Coronary artery (tissue), 2 donors: ENCODE results near the gene SOX10.
A peak's percentile ranks its signal among the peaks of the same experiment; 100 is the strongest.

Experiments
- DNase-seq: peaks from one replicate; pipeline ENCODE4 v3.0.0-alpha.2; 2017; ENCODE audit warnings: low spot score
- H3K27ac ChIP-seq, 2 donors: fragments of 200-600 bp; sonication (generic); one replicate each; pipeline ENCODE4 v1.5.1; 2016 to 2019
- H3K4me3 ChIP-seq: fragments of 200-600 bp; sonication (generic); 2 replicates; pipeline ENCODE4 v1.5.1; 2016; ENCODE audit warnings: mild to moderate bottlenecking, moderate library complexity
- CTCF ChIP-seq: fragments of 200-600 bp; sonication (generic); IDR thresholded peaks from one replicate; pipeline ENCODE4 v1.5.1; 2019; ENCODE audit warnings: antibody characterized with exemption

SOX10 gene

GRCh38 chr22:37943136-37943824 lies 41.1 kb downstream of the SOX10 start:
- Histone ChIP-seq H3K4me3 (no peak overlapping the region), H3K27ac (no peak overlapping the region)
- DNase-seq, result no peak
- no peak for TF ChIP-seq CTCF

- H3K4me3 ChIP-seq, result no peak overlapping the region
- no peak for TF ChIP-seq CTCF
- H3K27ac ChIP-seq, result no peak overlapping the region
- no peak for DNase-seq
These were observed 42.2 kb downstream of the SOX10 start for GRCh38 chr22:37942133-37942532.

- DNase-seq, result no peak
- TF ChIP-seq CTCF, result no peak
- Histone ChIP-seq H3K4me3 (no peak overlapping the region), H3K27ac (no peak overlapping the region)
These were observed 43.5 kb downstream of the SOX10 start for GRCh38 chr22:37940698-37941376.

GRCh38 chr22:37933711-37934376 lies 50.5 kb downstream of the SOX10 start:
- TF ChIP-seq CTCF, result peak; percentile 96
- DNase-seq, result peak; percentile 94
- Histone ChIP-seq H3K27ac (peak overlapping the region; percentile 69 to 90), H3K4me3 (no peak overlapping the region)

GRCh38 chr22:37932821-37933578 lies 51.4 kb downstream of the SOX10 start:
- H3K4me3 ChIP-seq, result no peak overlapping the region
- no peak for TF ChIP-seq CTCF
- H3K27ac ChIP-seq, result peak overlapping the region; percentile 69 to 90

GRCh38 chr22:37932401-37932800 lies 52.0 kb downstream of the SOX10 start:
- H3K27ac ChIP-seq, result peak overlapping the region in 1 of 2 donors; percentile 90
- no peak overlapping the region for H3K4me3 ChIP-seq
- no peak for TF ChIP-seq CTCF
- no peak for DNase-seq

More at GRCh38 chr22:37932821-37933578, 51.4 kb downstream of the SOX10 start:
- no peak for DNase-seq
